ENCODE measurements around the gene MRI1. TPM values are rescaled to one million over a fixed set of nuclear protein-coding genes. Genes with fewer than 3 reads are reported as not detected.

The MRI1 gene
- total RNA-seq, 1 donor: 33.7 TPM

- Histone ChIP-seq H3K27ac (ENCODE audit: low read depth, low read length) (peak overlapping the region; percentile 96), H3K79me2 (ENCODE audit: insufficient read depth, low read length) (peaks cover 16% of the 10 kb centered on the region), H3K4me2 (ENCODE audit: insufficient read depth, low read length) (peak overlapping the region; percentile 95), H3K4me3 (ENCODE audit: insufficient read depth, low read length) (peak overlapping the region; percentile 94), H2AFZ (ENCODE audit: low read length) (no peak overlapping the region), H3K36me3 (ENCODE audit: insufficient read depth, low read length) (peaks cover 2% of the 10 kb centered on the region), H3K9me3 (ENCODE audit: low read depth, low read length) (no peaks in the 10 kb centered on the region), H3K27me3 (ENCODE audit: insufficient read depth, low read length) (no peaks in the 10 kb centered on the region), H4K20me1 (ENCODE audit: insufficient read depth, low read length) (peaks cover 8% of the 10 kb centered on the region), H3K4me1 (ENCODE audit: insufficient read depth, low read length) (peaks cover 38% of the 10 kb centered on the region)
- peak; percentile 91 for DNase-seq (ENCODE audit: insufficient read length, low spot score, missing footprints)
- no peak for TF ChIP-seq CTCF (IDR thresholded peaks at IDR 0.05; ENCODE audit: extremely low read depth, low read depth, low read length)
These were observed 30.1 kb downstream of the MRI1 start for GRCh38 chr19:13794398-13794756.

- Histone ChIP-seq H3K79me2 (ENCODE audit: insufficient read depth, low read length) (peaks cover 20% of the 10 kb centered on the region), H3K4me3 (ENCODE audit: insufficient read depth, low read length) (peak within 1 kb of the TSS; percentile 94), H3K4me1 (ENCODE audit: insufficient read depth, low read length) (peaks cover 38% of the 10 kb centered on the region), H3K4me2 (ENCODE audit: insufficient read depth, low read length) (peak within 1 kb of the TSS; percentile 97), H3K36me3 (ENCODE audit: insufficient read depth, low read length) (peaks cover 2% of the 10 kb centered on the region), H3K27ac (ENCODE audit: low read depth, low read length) (peak within 1 kb of the TSS; percentile 96), H3K9me3 (ENCODE audit: low read depth, low read length) (no peaks in the 10 kb centered on the region), H2AFZ (ENCODE audit: low read length) (peak within 1 kb of the TSS; percentile 68), H3K27me3 (ENCODE audit: insufficient read depth, low read length) (no peaks in the 10 kb centered on the region), H4K20me1 (ENCODE audit: insufficient read depth, low read length) (peaks cover 10% of the 10 kb centered on the region)
- TF ChIP-seq CTCF (IDR thresholded peaks at IDR 0.05; ENCODE audit: extremely low read depth, low read depth, low read length): no peak
- DNase-seq (ENCODE audit: insufficient read length, low spot score, missing footprints): peak; percentile 100
These were observed 30.7 kb downstream of the MRI1 start, which contains the start of gene ZSWIM4 for GRCh38 chr19:13794757-13795589. Gene ZSWIM4 (plus strand): TSS chr19:13795443. CDS start chr19:13795649, 206 bp downstream.

- peak; percentile 82 for DNase-seq (ENCODE audit: insufficient read length, low spot score, missing footprints)
- H3K27ac ChIP-seq (ENCODE audit: low read depth, low read length): peak overlapping the region; percentile 96
- no peak for TF ChIP-seq CTCF (IDR thresholded peaks at IDR 0.05; ENCODE audit: extremely low read depth, low read depth, low read length)
- peaks cover 2% of the 10 kb centered on the region for H3K36me3 ChIP-seq (ENCODE audit: insufficient read depth, low read length)
- peaks cover 20% of the 10 kb centered on the region for H3K79me2 ChIP-seq (ENCODE audit: insufficient read depth, low read length)
- H3K4me2 ChIP-seq (ENCODE audit: insufficient read depth, low read length): peak overlapping the region; percentile 97
- H4K20me1 ChIP-seq (ENCODE audit: insufficient read depth, low read length): peaks cover 10% of the 10 kb centered on the region
- no peaks in the 10 kb centered on the region for H3K27me3 ChIP-seq (ENCODE audit: insufficient read depth, low read length)
- peak overlapping the region; percentile 94 for H3K4me3 ChIP-seq (ENCODE audit: insufficient read depth, low read length)
- no peak overlapping the region for H2AFZ ChIP-seq (ENCODE audit: low read length)
- H3K4me1 ChIP-seq (ENCODE audit: insufficient read depth, low read length): peaks cover 38% of the 10 kb centered on the region
- H3K9me3 ChIP-seq (ENCODE audit: low read depth, low read length): no peaks in the 10 kb centered on the region
These were observed 31.4 kb downstream of the MRI1 start for GRCh38 chr19:13795595-13796300.
